NCI-H446 (cell line): ENCODE results near the gene UCHL3.
"Not testable (repeated sequence)": the region's sequence is repeated elsewhere in the genome, so short reads cannot be mapped to it uniquely, and the experiment has no call there.

Experiments used
- DNase-seq, 2 experiments: peaks; one replicate each; lab custom pipeline; 2025; lab: John Stamatoyannopoulos, UW

UCHL3 gene

DNA sequence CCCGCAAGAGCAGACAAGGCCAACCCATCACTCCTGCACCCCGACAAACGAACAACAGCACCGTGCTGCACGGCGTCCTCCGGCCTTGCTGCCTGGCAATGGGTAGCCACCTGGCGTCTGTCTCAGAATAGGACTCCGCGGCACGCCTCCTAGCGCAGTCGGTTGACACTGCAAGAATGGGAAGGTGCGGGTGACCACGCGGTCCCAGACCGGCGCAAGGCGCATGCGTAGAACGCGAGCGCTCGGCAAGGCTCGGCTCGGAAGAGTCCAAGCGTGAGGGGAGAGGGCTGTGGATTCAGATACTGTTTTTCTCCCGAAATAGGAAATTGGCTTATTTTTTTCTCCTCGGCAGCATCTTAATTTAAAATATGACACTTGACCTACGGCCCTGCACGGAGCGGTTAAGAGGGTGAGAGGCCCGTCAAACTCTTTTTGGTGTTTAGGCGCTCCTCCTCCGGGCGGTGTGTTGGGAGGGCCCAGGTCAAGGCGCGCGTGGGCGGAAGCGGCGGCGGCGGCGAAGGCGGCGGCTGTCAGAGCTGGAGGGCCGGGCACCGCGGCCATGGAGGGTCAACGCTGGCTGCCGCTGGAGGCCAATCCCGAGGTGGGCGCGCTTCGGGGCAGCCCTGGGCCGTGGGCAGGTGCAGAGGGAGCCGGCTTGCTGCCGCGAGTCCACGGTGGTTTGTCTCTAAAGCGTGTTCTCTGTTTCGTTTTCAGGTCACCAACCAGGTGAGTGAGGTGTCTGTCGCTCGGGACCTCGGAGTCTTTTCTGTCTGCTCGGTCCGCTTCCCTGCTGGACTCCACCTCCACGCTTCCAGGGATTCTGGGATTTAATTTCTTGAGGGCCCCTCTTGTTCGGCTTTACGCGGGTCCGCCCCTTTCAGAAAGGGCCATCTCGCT lies at the start of gene UCHL3:
TSS of gene UCHL3 (plus strand) at position 530 of the 897 bp plus-strand sequence. CDS start at position 560, 30 bp downstream.
- DNase-seq, result peak; percentile 51 to 82

DNA sequence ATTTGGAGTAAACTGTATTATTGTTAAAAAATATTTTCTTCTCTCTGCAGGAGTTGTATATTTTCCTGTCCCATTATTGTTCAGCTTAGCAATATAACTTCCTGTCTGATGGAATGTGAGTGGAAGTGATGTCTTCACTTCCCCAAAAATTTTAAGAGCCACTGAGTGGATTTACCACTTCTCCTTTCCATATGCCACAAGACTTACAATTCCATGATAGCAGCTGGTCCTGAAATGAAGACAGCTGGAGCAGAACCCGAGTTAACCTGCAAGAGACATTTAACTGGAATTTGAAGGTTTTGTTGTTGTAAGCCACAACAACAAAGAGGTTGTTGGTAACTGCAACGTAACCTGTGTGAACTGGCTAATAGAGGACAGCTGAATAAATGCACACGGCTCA lies 44.3 kb upstream of the UCHL3 start:
- no peak for DNase-seq

DNA sequence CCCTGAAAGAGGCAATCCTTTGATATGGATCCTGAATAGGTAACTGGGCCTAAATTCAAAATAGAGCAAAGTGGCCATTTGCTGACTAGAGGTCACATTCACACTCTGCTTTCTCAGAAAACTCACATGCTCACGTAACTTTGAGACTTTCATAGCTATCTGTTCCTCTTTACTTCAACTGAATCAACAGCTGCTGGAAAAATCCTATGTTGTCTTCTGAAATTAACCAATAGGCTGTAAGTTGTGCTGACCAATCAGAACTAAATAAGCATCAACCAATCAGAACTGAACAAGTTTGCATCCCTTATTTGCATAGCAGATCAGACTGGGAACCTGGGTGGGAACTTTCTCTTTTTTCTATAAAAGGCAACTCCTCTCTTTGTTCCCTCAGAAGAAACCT lies 43.6 kb upstream of the UCHL3 start:
- DNase-seq, result no peak

DNA sequence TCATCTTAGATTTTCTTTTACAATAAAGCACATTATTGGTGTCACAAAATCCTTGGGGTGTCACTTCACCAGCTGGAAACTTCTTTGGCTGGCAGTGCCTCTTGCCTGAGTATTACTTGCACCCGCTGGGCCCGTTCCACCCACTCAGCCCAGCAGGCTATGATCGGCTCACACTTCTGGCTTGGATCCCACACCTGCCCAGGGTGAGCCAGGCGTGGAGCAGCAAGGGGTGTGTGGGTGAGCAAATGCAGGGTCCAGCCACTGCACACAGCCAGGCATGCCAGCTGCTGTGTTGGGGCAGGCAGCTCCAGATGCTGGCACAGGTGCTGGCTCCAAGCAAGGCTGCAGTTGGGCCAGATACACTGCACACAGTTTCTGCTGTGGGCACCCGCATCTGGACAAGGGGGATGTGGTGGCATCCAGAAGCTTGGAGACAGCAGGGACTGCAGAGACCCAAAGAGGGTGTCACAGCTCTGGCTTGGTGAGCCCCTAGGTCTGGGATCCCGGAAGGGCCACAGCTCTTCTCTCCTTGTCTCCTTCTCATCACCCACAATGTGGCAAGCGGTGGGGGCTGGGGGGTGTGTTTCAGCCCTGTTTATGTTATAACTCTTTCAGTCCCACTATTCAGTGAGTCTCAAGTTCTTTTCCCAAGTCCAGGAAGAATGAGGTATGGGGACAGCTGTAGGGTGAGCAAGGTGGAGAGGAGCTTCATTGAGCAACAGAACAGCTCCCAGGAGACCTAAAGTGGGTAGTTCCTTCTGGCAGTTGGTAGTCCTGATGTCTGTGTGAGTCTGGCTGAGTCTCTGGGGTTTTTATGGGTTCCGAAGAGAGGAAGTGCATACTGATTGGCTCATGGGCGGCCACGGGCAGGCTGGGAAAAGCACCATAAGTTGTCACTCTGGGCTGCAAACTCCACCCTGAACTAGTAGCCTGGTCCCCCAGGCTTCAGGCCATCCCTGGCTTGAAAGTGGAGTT lies 42.3 kb upstream of the UCHL3 start:
- DNase-seq, result no peak

DNA sequence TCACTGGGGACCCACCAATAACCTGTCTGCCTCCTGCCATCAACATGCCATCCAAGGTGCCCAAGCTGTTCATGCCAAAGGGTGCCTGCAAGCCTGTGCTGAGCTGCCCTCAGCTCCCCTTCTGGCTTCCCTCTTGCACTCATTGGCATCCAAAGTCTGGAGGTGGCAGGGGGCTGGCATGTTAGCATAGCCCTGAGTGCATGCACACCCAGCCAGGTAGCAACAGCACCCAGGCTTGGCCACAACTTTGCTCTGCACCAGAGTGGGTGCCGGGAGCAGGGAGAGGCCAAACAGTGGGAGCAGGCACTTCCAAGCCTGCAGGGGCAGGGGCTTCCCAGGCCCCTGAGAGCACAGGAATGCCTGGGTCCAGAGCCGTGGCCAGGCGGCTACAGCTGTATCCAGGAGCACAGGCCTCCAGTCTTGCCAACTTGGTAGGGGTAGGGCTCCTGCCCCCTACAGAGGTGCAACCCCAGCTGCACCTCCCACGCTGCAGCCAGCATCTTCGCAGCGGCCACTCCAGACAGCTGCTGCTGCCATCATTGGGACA lies 41.5 kb upstream of the UCHL3 start:
- no peak for DNase-seq

DNA sequence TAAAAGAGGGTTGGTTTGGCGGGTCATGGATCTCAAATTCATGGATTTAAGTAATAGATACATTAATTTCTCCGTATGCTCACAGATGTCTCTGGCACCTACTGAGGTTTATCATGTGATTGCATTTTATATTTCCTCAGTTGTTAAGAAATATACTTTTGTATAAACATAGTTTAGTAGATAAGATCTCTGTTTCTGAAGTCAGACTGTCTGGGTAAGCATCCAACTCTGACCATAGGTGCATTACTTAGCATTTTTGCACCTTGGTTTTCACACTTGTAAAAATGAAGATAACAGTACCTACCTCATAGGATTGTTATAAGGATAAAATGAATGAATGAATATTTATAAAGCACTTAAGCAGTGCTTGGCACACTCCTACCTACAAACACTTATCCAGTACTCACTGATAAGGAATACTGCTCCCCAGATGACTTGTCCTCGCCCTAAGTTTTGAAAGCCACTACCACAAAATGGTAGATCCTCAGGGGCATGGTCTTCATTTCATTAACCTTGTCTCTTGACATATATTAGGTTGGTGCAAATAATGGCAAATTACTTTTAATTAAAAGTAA lies 38.5 kb upstream of the UCHL3 start:
- DNase-seq, result no peak

DNA sequence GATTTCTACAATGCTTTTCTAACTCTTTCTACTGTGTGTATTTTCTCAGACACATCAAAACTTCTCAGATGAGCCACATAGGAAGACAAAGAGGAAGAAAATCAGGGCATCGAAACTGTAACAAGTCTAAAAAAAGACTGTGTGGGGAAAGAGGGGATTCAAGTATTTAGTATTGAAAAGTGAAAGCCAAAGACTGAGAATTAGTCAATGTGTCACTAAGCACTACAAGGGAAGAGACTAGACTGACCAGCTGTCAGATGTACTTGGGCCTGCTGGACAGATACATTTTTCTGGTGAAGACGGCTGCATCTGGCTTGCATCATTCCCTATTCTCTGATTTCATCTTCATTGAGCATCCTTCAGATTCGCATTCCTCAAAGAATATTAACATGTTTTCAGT lies 37.3 kb upstream of the UCHL3 start:
- DNase-seq, result no peak

DNA sequence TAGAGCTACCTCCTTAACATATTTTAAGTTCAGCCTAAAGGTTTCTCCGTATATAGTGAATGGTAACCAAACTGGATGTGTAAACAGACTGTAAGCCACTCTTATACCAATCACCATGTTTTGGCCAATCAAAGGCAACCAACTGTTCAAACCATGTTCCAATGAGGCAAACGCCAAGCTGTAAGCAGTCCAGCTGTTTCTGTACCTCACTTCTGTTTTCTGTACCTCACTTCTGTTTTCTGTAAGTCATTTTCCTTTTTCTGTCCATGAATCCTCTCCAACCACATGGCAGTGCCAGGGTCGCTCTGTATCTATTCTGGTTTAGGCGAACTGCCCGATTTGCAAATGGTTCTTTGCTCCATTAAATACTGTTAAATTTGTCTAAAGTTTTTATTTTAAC lies 36.3 kb upstream of the UCHL3 start:
- no peak for DNase-seq

DNA sequence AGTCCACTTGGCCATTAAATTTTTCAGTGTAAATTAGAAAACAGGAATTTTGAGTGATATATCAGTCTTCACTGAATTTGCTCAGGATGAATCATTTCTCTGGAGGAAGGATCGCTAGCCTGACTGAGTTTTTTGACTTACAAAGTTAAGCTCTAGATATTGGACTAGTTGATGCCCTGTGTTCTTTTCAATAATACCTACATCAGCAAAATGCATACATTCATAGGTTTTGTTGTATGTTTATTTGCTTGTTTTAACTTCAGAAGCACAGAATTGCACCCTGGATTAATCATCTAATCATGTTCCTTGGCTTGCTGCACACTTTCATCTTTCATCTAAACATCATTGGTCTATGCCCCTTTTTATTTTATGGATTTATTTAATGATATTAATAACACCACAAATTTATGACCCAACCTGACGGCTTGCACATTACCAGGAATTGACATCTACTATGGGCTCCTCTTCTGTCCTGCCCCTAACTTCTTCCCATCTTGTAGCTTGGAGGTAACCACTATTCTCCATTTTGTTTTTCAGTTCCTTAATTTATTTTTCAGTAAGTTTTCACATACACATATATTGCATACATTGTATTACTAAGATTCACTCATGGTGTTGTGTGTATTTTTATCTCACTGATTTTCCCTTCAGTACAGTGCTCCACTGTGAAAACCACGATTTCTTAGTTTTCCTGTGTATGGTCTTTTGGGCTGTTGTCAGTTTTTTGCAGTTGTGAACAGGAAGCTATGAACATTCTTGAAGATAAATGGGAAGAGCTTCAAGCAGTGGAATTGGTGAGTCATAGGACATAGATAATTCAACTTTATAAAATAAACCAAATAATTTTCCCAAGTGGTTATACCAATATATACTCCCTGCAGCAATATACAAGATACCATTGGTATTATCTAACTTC lies 35.3 kb upstream of the UCHL3 start:
- DNase-seq, result no peak

DNA sequence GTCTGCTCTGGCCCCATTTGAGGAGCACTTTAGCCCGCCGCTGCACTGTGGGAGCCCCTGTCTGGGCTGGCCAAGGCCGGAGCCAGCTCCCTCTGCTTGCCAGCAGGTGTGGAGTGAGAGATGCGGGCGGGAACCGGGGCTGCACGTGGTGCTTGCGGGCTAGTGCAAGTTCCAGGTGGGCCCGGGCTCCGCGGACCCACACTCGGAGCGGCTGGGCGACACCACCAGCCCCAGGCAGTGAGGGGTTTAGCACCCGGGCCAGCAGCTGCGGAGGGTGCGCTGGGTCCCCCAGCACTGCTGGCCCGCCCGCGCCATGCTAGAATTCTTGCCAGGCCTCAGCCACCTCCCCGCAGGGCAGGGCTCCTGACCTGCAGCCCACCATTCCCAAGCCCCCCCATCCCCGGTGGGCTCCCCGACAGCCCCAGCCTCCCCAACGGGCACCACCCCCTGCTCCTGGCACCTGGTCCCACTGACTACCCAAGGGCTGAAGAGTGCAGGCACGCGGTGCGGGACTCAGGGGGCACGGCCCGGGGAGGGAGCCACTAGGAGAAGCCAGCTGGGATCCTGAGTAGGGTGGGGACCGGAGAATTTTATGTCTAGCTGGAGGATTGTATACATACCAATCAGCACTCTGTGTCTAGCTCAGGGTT lies 31.0 kb upstream of the UCHL3 start:
- DNase-seq, result no peak

DNA sequence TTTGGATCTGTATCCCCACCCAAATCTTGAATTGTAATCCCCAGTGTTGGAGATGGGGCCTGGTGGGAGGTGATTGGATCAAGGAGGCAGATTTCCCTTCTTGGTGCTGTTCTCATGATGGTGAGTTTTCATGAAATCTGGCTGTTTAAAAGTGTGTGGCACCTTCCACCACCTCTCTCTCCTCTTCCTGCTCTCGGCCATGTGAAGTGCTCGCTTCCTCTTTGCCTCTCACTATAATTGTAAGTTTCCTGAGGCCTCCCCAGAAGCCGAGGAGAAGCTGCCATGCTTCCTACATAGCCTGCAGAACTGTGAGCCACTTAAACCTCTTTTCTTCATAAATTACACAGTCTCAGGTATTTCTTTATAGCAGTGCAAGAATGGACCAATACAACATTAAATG lies 27.6 kb upstream of the UCHL3 start:
- DNase-seq, result no peak

DNA sequence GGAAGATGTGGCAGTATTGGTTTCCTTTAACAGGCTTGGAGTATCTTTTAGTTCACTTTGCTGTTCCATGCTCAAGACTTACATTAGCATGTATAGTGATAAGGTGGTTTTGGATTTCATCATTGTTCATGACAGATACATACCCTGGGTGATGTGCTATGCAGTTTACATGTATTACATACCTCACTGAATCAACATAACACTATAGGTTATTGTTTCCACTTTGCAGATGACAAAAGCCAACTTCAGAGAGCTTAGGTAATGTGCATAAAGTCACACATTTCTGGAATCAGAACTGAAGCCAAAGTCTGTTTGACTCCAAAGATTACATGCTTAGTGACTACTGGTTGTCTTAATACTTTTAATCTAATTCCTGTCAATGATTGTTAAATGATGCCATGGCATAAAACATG lies 19.0 kb upstream of the UCHL3 start:
- no peak for DNase-seq

DNA sequence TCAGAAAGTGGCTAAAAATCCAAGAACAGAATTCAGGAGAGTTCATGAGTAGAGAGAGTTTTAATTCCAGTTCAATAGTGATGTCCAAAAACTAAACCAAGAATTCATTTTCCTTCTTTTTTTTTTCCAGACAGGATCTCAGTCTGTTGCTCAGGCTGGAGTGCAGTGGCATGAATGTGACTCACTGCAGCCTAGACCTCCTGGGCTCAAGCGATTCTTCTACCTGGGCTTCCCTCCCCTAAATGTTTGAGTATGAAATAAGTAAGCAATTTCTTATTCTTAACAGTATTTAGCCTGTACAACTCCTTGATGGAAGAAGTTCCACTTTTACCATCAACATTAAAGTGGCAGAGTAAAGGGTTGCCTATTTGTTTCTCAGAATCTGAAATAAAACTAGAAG lies 15.7 kb upstream of the UCHL3 start:
- no peak for DNase-seq

DNA sequence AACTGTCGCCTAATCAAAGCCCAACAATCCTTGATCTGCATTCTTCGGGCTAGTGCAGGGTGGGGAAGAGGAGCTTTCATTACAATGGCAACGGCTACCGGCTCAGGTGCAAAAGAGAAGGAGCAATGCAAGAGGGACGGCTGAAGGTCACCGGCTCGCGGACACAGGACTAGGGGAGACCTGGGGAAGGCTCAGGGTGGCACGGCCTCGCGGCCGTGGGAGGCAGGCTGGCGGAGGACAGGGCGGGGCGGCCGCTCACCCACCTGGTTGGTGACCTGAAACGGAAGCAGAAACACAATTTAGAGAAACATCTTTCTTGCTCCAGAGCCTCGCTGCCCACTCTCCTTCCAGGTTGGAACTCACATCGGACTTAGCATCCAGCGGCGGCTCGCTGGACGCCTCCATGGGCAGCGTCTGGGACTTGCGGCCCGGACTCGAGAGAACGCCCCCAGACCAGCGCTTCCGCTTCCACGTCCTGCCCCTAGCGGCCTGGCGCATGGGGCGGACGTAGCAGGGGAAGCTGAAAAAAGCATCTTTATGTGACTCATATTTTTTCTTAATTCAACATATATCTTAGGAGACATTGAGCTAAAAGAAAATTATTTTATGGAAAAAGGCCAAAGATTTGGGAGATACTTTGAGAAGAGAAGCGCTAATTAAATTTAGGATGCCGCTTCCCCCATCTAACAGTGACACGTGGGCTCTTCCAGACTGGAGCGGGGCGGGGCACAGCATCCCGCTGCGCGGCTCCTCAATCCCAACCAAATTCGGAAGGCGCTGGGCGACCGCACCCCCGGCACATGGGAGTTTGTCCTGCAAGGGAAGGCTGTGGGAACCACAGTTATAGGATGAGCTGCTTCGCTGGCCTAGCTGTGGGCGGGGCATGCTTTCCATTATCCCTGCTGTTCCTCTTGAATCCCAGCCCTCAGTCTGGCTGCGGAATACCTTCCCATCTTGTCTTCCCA lies 11.9 kb upstream of the UCHL3 start, which contains the start of gene COMMD6:
TSS of gene COMMD6 (minus strand) at position 441 of the 965 bp plus-strand sequence. CDS start at position 405, 36 bp downstream.
- DNase-seq, result peak; percentile 46 to 68

DNA sequence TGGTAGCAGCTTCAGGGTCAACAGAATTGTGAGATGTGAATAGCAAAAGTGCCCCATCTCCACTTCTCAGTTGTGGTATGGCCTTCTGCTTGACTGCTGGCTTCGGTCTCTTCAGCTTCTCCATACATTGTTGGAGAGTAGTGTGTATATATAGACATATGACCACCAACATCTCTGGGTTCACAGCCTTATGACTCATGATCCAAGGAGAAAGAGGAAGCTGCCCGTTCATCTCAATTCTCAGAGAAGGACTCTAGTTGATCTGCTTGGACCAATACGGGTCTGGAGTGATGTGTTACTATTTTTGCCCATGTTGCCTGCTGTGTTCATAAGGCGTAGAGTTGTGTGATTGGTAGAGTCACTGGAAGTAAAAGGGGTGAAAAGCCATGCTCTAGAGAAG lies 8.3 kb upstream of the UCHL3 start:
- DNase-seq, result no peak

DNA sequence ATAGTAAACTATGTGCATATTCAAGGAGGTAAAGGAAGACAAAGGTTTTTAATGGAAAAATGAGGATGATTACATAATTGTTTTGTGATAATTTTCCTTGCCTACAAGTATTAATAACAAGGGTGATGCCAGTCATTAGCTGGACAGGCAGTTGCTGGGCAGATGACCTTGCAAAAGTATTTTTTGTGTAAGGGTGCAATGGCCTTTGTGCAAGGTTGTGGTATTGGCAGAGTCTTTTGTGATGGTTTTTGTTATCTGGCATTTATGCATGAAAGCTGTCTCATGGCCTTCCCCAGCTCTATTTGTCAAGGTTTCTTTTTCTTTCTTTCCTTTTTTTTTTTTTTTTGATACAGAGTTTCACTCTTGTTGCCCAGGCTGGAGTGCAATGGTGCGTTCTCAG lies 7.6 kb upstream of the UCHL3 start:
- DNase-seq, result no peak

DNA sequence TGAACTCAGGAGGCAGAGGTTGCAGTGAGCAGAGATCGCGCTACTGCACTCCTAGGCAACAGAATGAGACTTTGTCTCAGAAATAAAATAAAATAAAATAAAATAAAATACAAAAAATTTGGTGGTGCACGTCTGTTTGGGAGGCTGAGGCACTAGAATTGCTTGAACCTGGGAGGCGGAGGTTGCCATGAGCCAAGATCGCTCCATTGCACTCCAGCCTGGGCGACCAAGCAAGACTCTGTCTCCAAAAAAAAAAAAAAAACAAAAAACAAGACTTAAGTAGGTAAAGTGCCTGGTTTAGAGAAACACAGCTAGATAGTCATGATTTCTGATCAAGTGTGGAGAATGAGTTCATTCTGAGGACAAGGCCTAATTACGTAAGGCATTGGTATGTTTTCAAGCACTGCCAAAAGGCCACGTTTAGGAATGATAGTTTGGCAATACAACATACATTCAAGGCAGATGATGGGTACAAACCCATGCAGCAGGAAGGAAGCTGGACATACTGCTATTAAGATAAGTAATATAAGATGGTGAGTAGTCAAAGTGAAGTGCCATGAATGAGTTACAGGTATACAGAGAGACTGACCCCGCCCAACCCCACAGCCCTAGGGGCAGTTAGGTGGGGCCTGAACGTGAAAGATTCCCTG lies 4.8 kb upstream of the UCHL3 start:
- DNase-seq, result no peak

DNA sequence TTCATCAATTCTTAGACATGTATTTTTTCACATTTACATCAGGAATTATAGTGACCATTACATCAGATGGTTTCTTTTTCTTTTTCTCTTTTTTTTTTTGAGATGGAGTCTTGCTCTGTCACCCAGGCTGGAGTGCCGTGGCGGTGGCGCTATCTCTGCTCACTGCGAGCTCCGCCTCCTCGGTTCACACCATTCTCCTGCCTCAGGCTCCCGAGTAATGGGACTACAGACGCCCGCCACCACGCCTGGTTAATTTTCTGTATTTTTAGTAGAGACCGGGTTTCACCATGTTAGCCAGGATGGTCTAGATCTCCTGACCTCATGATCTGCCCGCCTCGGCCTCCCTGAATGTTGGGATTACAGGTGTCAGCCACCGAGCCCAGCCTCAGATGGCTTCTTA lies 4.2 kb upstream of the UCHL3 start:
- not testable (repeated sequence) for DNase-seq

DNA sequence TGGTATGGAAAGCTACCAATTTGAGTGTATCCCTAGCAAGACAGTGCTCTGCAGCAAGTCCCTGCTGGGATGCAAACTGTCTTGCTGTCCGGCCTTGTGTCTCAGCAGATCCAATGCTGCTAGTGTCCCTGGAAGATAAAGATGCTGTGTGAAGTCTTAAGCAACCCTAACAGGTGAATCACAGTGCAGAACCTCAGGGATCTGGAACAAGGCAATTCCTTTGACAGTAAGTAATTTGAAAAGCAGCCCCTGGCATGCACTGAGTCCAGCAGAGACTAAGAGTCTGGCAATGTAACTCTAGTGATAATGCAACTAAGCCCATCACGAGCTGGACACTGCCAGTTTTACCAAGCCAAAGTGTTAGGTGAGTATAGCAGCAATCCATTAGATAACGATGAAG lies 1.7 kb upstream of the UCHL3 start:
- no peak for DNase-seq
